ENCODE measurements around the gene ZNF232. TPM values are rescaled to one million over a fixed set of nuclear protein-coding genes. Genes with fewer than 3 reads are reported as not detected.

The ZNF232 gene
- polyA plus RNA-seq, 1 donor from 2014 or later = 32.5 TPM

GRCh38 chr17:5092218-5093010, 19.3 kb downstream of the ZNF232 start:
- Histone ChIP-seq H3K79me2 (replicated peaks; ENCODE audit: insufficient read depth, low read length) (no peaks in the 10 kb centered on the region), H2AFZ (ENCODE audit: low read depth, low read length) (no peak overlapping the region), H4K20me1 (ENCODE audit: insufficient read depth) (no peaks in the 10 kb centered on the region), H3K4me2 (ENCODE audit: low read length) (no peak overlapping the region), H3K9ac (ENCODE audit: low read length) (no peak overlapping the region), H3K27me3 (ENCODE audit: insufficient read depth, low read depth, low read length) (peaks cover 5% of the 10 kb centered on the region), H3K27ac (ENCODE audit: low read length) (no peak overlapping the region), H3K36me3 (ENCODE audit: insufficient read depth, low read length) (no peaks in the 10 kb centered on the region), H3K4me3 (ENCODE audit: low read length) (no peak overlapping the region), H3F3A (ENCODE audit: insufficient read depth, low read length, poor library complexity, severe bottlenecking) (no peaks in the 10 kb centered on the region), H3K9me3 (ENCODE audit: low read length) (peaks cover 36% of the 10 kb centered on the region), H3K9me2 (ENCODE audit: insufficient read depth, low read length) (no peaks in the 10 kb centered on the region)
- TF ChIP-seq EP300 (conservative IDR thresholded peaks at IDR 0.05; ENCODE audit: poor library complexity, severe bottlenecking) (no peak), REST (IDR thresholded peaks at IDR 0.05; ENCODE audit: borderline replicate concordance) (no peak), MXI1 (conservative IDR thresholded peaks at IDR 0.05; ENCODE audit: poor library complexity, severe bottlenecking) (no peak), TAF1 (IDR thresholded peaks at IDR 0.05; ENCODE audit: low read depth) (no peak), EZH2 (IDR thresholded peaks at IDR 0.05; ENCODE audit: borderline replicate concordance, insufficient read depth, low read length, poor library complexity, severe bottlenecking) (no peak), SMC3 (conservative IDR thresholded peaks at IDR 0.05; ENCODE audit: poor library complexity) (no peak), CTCF (IDR thresholded peaks at IDR 0.05; ENCODE audit: poor library complexity, severe bottlenecking) (no peak), POLR2AphosphoS5 (IDR thresholded peaks at IDR 0.05) (no peak), RAD21 (conservative IDR thresholded peaks at IDR 0.05) (no peak)

- no peak overlapping the region for H3K4me2 ChIP-seq (ENCODE audit: low read length)
- no peaks in the 10 kb centered on the region for H3F3A ChIP-seq (ENCODE audit: insufficient read depth, low read length, poor library complexity, severe bottlenecking)
- H3K79me2 ChIP-seq (replicated peaks; ENCODE audit: insufficient read depth, low read length) = no peaks in the 10 kb centered on the region
- H3K9me2 ChIP-seq (ENCODE audit: insufficient read depth, low read length) = no peaks in the 10 kb centered on the region
- TF ChIP-seq SMC3 (conservative IDR thresholded peaks at IDR 0.05; ENCODE audit: poor library complexity) (no peak), CTCF (IDR thresholded peaks at IDR 0.05; ENCODE audit: poor library complexity, severe bottlenecking) (no peak), TAF1 (IDR thresholded peaks at IDR 0.05; ENCODE audit: low read depth) (no peak), EP300 (conservative IDR thresholded peaks at IDR 0.05; ENCODE audit: poor library complexity, severe bottlenecking) (no peak), EZH2 (IDR thresholded peaks at IDR 0.05; ENCODE audit: borderline replicate concordance, insufficient read depth, low read length, poor library complexity, severe bottlenecking) (no peak), RAD21 (conservative IDR thresholded peaks at IDR 0.05) (no peak), MXI1 (conservative IDR thresholded peaks at IDR 0.05; ENCODE audit: poor library complexity, severe bottlenecking) (no peak), POLR2AphosphoS5 (IDR thresholded peaks at IDR 0.05) (no peak), REST (IDR thresholded peaks at IDR 0.05; ENCODE audit: borderline replicate concordance) (no peak)
- H2AFZ ChIP-seq (ENCODE audit: low read depth, low read length) = no peak overlapping the region
- H3K27ac ChIP-seq (ENCODE audit: low read length) = no peak overlapping the region
- no peak overlapping the region for H3K9ac ChIP-seq (ENCODE audit: low read length)
- no peaks in the 10 kb centered on the region for H3K27me3 ChIP-seq (ENCODE audit: insufficient read depth, low read depth, low read length)
- no peaks in the 10 kb centered on the region for H3K9me3 ChIP-seq (ENCODE audit: low read length)
- no peaks in the 10 kb centered on the region for H3K36me3 ChIP-seq (ENCODE audit: insufficient read depth, low read length)
- no peak overlapping the region for H3K4me3 ChIP-seq (ENCODE audit: low read length)
- H4K20me1 ChIP-seq (ENCODE audit: insufficient read depth) = no peaks in the 10 kb centered on the region
Measured at GRCh38 chr17:5080591-5080990, 31.1 kb downstream of the ZNF232 start.

All from neural cell (in vitro differentiated cells).